ENCODE results near the gene PDLIM5. TPM values are rescaled to one million over a fixed set of nuclear protein-coding genes. Genes with fewer than 3 reads are reported as not detected.

PDLIM5 gene
- total RNA-seq, 2 donors from 2014 or later, result 115 to 228 TPM

GRCh38 chr4:94435874-94436273 is 15.9 kb upstream of the PDLIM5 start:
- 62% methylated on average over 2 of the region's 2 CpGs for WGBS
- intact Hi-C loops (cut with DNase I), result no loop called here

GRCh38 chr4:94436512-94436911 is 15.2 kb upstream of the PDLIM5 start:
- no peak for DNase-seq (ENCODE audit: low spot score)
- Histone ChIP-seq H3K9me3 (no peaks in the 10 kb centered on the region), H3K27me3 (replicated peaks; ENCODE audit: insufficient read depth) (no peaks in the 10 kb centered on the region), H3K36me3 (no peaks in the 10 kb centered on the region), H3K4me3 (no peak overlapping the region), H3K4me1 (replicated peaks) (no peaks in the 10 kb centered on the region), H3K27ac (no peak overlapping the region)
- intact Hi-C loops (cut with DNase I), result no loop called here
- WGBS, result 97% methylated on average over 1 of the region's 1 CpG
- no peak for TF ChIP-seq CTCF (IDR thresholded peaks at IDR 0.05)
- TF ChIP-seq POLR2A (IDR thresholded peaks at IDR 0.05), result no peak
- no peak for TF ChIP-seq POLR2AphosphoS5 (IDR thresholded peaks at IDR 0.05)

More at GRCh38 chr4:94435874-94436273, 15.9 kb upstream of the PDLIM5 start:
- Histone ChIP-seq H3K9me3 (no peaks in the 10 kb centered on the region), H3K4me1 (replicated peaks) (no peaks in the 10 kb centered on the region), H3K27me3 (replicated peaks; ENCODE audit: insufficient read depth) (no peaks in the 10 kb centered on the region), H3K27ac (no peak overlapping the region), H3K36me3 (no peaks in the 10 kb centered on the region), H3K4me3 (no peak overlapping the region)
- no peak for DNase-seq (ENCODE audit: low spot score)
- no peak for TF ChIP-seq CTCF (IDR thresholded peaks at IDR 0.05)
- no peak for TF ChIP-seq POLR2A (IDR thresholded peaks at IDR 0.05)
- no peak for TF ChIP-seq POLR2AphosphoS5 (IDR thresholded peaks at IDR 0.05)

- TF ChIP-seq POLR2A (IDR thresholded peaks at IDR 0.05) (no peak), CTCF (IDR thresholded peaks at IDR 0.05) (no peak), POLR2AphosphoS5 (IDR thresholded peaks at IDR 0.05) (no peak)
- no peaks in the 10 kb centered on the region for H3K9me3 ChIP-seq
- 86% methylated on average over 2 of the region's 2 CpGs for WGBS
- intact Hi-C loops (cut with DNase I), result no loop called here
- no peaks in the 10 kb centered on the region for H3K4me1 ChIP-seq (replicated peaks)
- no peak overlapping the region for H3K27ac ChIP-seq
- H3K27me3 ChIP-seq (replicated peaks; ENCODE audit: insufficient read depth), result no peaks in the 10 kb centered on the region
- H3K4me3 ChIP-seq, result no peak overlapping the region
- no peak for DNase-seq (ENCODE audit: low spot score)
- H3K36me3 ChIP-seq, result no peaks in the 10 kb centered on the region
Measured at GRCh38 chr4:94439606-94440005, 12.1 kb upstream of the PDLIM5 start.

GRCh38 chr4:94441838-94442237 is 9.9 kb upstream of the PDLIM5 start:
- TF ChIP-seq CTCF (IDR thresholded peaks at IDR 0.05) (no peak), POLR2A (IDR thresholded peaks at IDR 0.05) (no peak), POLR2AphosphoS5 (IDR thresholded peaks at IDR 0.05) (no peak)
- Histone ChIP-seq H3K27ac (no peak overlapping the region), H3K4me3 (no peak overlapping the region), H3K9me3 (no peaks in the 10 kb centered on the region), H3K36me3 (no peaks in the 10 kb centered on the region), H3K27me3 (replicated peaks; ENCODE audit: insufficient read depth) (no peaks in the 10 kb centered on the region), H3K4me1 (replicated peaks) (no peaks in the 10 kb centered on the region)
- intact Hi-C loops (cut with DNase I), result no loop called here
- no peak for DNase-seq (ENCODE audit: low spot score)
- WGBS, result 86% methylated on average over 3 of the region's 3 CpGs

GRCh38 chr4:94442251-94442650 is 9.5 kb upstream of the PDLIM5 start:
- intact Hi-C loops (cut with DNase I), result no loop called here
- H3K36me3 ChIP-seq, result no peaks in the 10 kb centered on the region
- H3K27me3 ChIP-seq (replicated peaks; ENCODE audit: insufficient read depth), result no peaks in the 10 kb centered on the region
- 97% methylated on average over 1 of the region's 1 CpG for WGBS
- H3K4me3 ChIP-seq, result no peak overlapping the region
- no peaks in the 10 kb centered on the region for H3K9me3 ChIP-seq
- TF ChIP-seq POLR2AphosphoS5 (IDR thresholded peaks at IDR 0.05) (no peak), CTCF (IDR thresholded peaks at IDR 0.05) (no peak), POLR2A (IDR thresholded peaks at IDR 0.05) (no peak)
- no peak overlapping the region for H3K27ac ChIP-seq
- DNase-seq (ENCODE audit: low spot score), result no peak
- no peaks in the 10 kb centered on the region for H3K4me1 ChIP-seq (replicated peaks)

All from prostate gland (tissue), 2 donors.